Measurements from ENCODE around the gene POLE2.

DNA sequence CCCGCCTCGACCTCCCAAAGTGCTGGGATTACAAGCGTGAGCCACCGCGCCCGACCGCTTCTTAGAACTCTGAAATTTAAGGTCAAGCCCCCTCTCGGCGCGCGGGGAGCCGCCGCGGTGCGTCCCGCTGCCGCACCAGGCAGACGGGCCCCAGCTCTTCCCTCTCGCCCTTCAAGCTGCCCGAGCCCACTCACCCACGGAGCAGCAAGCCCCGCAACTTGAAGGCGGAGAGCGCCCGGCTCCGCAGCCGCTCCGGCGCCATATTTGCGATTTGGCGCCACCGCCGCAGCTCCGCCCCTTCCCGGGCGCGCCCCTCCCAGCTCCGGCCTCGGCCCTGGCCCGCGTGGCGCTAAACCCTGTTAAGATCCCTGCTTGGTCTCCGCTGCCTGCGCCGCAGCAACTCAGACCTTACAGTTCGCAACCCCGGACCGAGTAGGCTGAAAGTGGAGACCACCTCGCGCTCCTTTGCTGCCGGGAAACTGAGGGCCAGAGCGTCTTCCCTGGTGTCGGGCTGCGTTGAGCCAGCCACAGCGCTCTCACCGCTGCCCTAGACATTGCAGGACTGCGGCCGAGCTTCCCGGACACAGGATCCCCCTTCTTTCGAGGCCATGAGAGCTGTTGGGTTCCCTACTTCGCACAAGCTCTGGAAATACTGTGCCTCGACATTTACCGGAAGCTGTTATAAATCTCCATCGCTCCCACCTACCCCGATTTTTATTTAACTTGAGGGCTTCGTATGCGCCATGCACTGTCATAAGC, at the start of gene POLE2:
- TF ChIP-seq EZH2 (IDR thresholded peaks at IDR 0.05; ENCODE audit: low read length, unreplicated experiment): no peak
- TF ChIP-seq, protein P1, sequence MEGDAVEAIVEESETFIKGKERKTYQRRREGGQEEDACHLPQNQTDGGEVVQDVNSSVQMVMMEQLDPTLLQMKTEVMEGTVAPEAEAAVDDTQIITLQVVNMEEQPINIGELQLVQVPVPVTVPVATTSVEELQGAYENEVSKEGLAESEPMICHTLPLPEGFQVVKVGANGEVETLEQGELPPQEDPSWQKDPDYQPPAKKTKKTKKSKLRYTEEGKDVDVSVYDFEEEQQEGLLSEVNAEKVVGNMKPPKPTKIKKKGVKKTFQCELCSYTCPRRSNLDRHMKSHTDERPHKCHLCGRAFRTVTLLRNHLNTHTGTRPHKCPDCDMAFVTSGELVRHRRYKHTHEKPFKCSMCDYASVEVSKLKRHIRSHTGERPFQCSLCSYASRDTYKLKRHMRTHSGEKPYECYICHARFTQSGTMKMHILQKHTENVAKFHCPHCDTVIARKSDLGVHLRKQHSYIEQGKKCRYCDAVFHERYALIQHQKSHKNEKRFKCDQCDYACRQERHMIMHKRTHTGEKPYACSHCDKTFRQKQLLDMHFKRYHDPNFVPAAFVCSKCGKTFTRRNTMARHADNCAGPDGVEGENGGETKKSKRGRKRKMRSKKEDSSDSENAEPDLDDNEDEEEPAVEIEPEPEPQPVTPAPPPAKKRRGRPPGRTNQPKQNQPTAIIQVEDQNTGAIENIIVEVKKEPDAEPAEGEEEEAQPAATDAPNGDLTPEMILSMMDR (conservative IDR thresholded peaks at IDR 0.05; ENCODE audit: low read depth, low read length): no peak

All from PC-3 (cell line).